ENCODE data around the gene TNS3. TPM values are rescaled to one million over a fixed set of nuclear protein-coding genes. Genes with fewer than 3 reads are reported as not detected.
A peak's percentile ranks its signal among the peaks of the same experiment; 100 is the strongest.

Gene TNS3
- total RNA-seq: 10 to 100 TPM; 69.1 to 98.9 (median 69.9) TPM
- long read RNA-seq, donor 1, partial matches to known transcripts: 27 of 31 reads
- long read RNA-seq, donor 1, other reads (novel, unspliced or antisense): 4 of 31 reads
- long read RNA-seq, donor 2, partial matches to known transcripts: 0 of 3 reads
- long read RNA-seq, donor 2, other reads (novel, unspliced or antisense): 3 of 3 reads

DNA sequence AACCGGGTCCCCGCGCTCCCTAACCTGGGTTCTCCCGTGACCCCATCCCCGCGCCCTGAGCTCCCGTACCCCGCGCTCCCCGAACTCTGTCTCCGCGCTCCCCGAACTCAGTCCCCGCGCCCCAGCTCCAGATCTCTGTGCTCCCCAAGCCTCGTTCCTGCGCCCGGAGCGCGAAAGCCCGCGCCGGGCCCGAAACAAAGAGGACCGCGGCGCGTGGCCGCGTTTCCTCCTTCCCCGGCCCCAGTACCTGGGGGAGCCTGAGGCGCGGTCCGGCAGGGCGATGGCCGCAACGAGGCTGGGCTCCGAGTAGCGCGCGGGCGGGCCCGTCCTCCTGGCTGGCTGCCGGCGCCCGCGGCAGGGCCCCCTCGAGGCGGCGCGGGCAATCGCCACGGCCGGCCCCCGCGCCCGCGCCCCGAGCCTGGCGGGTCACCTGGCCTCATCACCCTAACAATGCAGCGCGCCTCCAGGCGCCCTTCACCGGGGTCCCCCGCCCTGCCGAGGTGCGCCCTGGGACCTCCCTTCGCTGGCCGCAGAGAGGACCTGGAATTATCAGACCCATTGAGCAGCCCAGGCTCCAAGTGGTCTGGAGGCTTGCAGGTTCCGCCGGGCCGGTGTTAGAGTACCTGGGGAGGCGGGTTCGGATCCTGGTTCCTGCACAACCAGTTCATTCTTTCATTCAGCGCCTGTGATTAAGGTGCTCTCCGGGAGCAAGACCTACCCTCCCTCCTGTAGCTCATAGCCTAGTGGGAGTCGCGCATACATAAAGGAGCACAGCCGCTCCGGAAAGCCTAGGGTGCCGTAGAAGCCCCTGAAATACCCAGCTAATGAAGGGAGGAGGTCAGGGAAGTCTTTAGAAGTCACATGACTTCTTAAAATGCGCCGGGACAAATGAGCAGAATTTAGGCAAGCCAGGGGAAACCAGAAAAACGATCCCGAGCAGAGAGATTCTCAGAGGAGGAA lies at the start of gene TNS3:
TNS3 (minus strand) TSS at position 308 of the 960 bp plus-strand sequence. CDS start 142,475 bp downstream, outside the sequence.
- Histone ChIP-seq H3K4me1 (ENCODE audit: low read depth) (peaks cover 21% of the 10 kb centered on the region), H3K4me3 (peak within 1 kb of the TSS; percentile 39), H3K36me3 (ENCODE audit: low read depth) (no peaks in the 10 kb centered on the region), H3K9me3 (no peaks in the 10 kb centered on the region)
- peak; percentile 65 to 81 (median 67) for DNase-seq
- TF ChIP-seq, protein P1, sequence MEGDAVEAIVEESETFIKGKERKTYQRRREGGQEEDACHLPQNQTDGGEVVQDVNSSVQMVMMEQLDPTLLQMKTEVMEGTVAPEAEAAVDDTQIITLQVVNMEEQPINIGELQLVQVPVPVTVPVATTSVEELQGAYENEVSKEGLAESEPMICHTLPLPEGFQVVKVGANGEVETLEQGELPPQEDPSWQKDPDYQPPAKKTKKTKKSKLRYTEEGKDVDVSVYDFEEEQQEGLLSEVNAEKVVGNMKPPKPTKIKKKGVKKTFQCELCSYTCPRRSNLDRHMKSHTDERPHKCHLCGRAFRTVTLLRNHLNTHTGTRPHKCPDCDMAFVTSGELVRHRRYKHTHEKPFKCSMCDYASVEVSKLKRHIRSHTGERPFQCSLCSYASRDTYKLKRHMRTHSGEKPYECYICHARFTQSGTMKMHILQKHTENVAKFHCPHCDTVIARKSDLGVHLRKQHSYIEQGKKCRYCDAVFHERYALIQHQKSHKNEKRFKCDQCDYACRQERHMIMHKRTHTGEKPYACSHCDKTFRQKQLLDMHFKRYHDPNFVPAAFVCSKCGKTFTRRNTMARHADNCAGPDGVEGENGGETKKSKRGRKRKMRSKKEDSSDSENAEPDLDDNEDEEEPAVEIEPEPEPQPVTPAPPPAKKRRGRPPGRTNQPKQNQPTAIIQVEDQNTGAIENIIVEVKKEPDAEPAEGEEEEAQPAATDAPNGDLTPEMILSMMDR (IDR thresholded peaks at IDR 0.05): peak; percentile 12
- ATAC-seq: peak; percentile 86
- intact Hi-C loops (cut with DNase I, micrococcal nuclease): no loop called here

GRCh38 chr7:47631711-47632110 lies 49.8 kb upstream of the TNS3 start:
- no peaks in the 10 kb centered on the region for H3K36me3 ChIP-seq (ENCODE audit: low read depth)
- H3K4me3 ChIP-seq: no peak overlapping the region
- H3K9me3 ChIP-seq: no peaks in the 10 kb centered on the region
- intact Hi-C loops (cut with DNase I, micrococcal nuclease): no loop called here
- TF ChIP-seq, protein P1 (IDR thresholded peaks at IDR 0.05): no peak
- peaks cover 3% of the 10 kb centered on the region for H3K4me1 ChIP-seq (ENCODE audit: low read depth)
- ATAC-seq: no peak
- DNase-seq: no peak

- TF ChIP-seq, protein P1 (IDR thresholded peaks at IDR 0.05): no peak
- DNase-seq (no peak), ATAC-seq (no peak)
- no peaks in the 10 kb centered on the region for H3K36me3 ChIP-seq (ENCODE audit: low read depth)
- no peaks in the 10 kb centered on the region for H3K9me3 ChIP-seq
- intact Hi-C loops (cut with DNase I, micrococcal nuclease): no loop called here
- H3K4me1 ChIP-seq (ENCODE audit: low read depth): no peaks in the 10 kb centered on the region
- no peak overlapping the region for H3K4me3 ChIP-seq
Observed at GRCh38 chr7:47627580-47628283, 45.8 kb upstream of the TNS3 start.

- ATAC-seq (no peak), DNase-seq (no peak)
- Histone ChIP-seq H3K36me3 (ENCODE audit: low read depth) (no peaks in the 10 kb centered on the region), H3K4me1 (ENCODE audit: low read depth) (peaks cover 6% of the 10 kb centered on the region), H3K9me3 (no peaks in the 10 kb centered on the region), H3K4me3 (no peak overlapping the region)
- intact Hi-C loops (cut with DNase I, micrococcal nuclease): no loop called here
- TF ChIP-seq, protein P1 (IDR thresholded peaks at IDR 0.05): no peak
Observed at GRCh38 chr7:47625861-47626715, 44.2 kb upstream of the TNS3 start.

GRCh38 chr7:47624689-47625088 lies 42.8 kb upstream of the TNS3 start:
- H3K4me1 ChIP-seq (ENCODE audit: low read depth): peaks cover 6% of the 10 kb centered on the region
- H3K9me3 ChIP-seq: no peaks in the 10 kb centered on the region
- H3K4me3 ChIP-seq: no peak overlapping the region
- TF ChIP-seq, protein P1 (IDR thresholded peaks at IDR 0.05): no peak
- H3K36me3 ChIP-seq (ENCODE audit: low read depth): no peaks in the 10 kb centered on the region
- no peak for ATAC-seq
- no peak for DNase-seq
- intact Hi-C loops (cut with DNase I, micrococcal nuclease): no loop called here

Data from mucosa of descending colon (tissue), 3 donors.